ENCODE results near the gene PINLYP. TPM values are rescaled to one million over a fixed set of nuclear protein-coding genes. Genes with fewer than 3 reads are reported as not detected.
A peak's percentile ranks its signal among the peaks of the same experiment; 100 is the strongest.

Gene PINLYP
- total and polyA plus RNA-seq, 2 of the 13 experiments (the other 11 are each of a cell fraction or from before 2014, with no cell fraction given), result 0.21 to 0.24 TPM

DNA sequence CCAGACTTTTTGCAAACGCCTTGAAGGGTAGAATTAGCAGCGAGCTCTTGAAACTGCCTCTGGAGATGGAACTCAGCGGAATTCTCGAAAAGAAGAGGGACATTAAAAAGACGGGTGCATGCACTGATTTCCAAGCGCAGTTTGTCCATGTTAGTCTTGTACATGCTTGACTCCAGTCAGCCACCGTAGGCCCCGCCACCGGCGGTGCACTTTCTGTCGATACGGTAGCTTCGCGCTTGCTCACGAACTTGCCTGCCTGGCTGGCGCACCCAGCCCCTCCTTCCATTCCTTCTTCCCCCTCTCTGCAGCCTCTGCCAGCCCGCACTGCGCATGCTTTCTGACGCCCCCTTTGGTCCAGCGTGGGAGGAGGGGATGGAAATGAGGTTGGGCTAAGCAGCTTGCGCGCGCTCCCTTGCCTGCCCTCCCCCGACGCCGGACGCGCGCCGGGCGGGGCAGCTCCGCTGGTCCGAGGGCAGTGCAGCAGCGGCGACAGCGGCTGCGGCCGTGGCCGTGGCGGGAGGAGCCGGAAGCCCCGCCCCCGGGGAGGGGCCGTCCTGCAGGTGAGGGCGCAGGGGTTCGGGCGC is 42.5 kb upstream of the PINLYP start, which contains the start of gene ZNF575 (continued):
- TF ChIP-seq, protein P1, sequence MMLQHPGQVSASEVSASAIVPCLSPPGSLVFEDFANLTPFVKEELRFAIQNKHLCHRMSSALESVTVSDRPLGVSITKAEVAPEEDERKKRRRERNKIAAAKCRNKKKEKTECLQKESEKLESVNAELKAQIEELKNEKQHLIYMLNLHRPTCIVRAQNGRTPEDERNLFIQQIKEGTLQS (CRISPR knock-in tag; IDR thresholded peaks at IDR 0.05), result no peak
- TF ChIP-seq ASH2L (IDR thresholded peaks at IDR 0.05; ENCODE audit: insufficient read length, low read depth, low read length) (no peak), AGO2 (optimal IDR thresholded peaks at IDR 0.05; ENCODE audit: low read depth, low read length) (peak; percentile 54), ZNF274 (CRISPR knock-in tag; IDR thresholded peaks at IDR 0.05) (no peak), HOXA3 (CRISPR knock-in tag; IDR thresholded peaks at IDR 0.05) (peak; percentile 43; the same call in 1 of the 2 replicates), ZNF672 (CRISPR knock-in tag; IDR thresholded peaks at IDR 0.05) (no peak), ZFP37 (CRISPR knock-in tag; IDR thresholded peaks at IDR 0.05; ENCODE audit: borderline replicate concordance) (no peak), POLR2G (IDR thresholded peaks at IDR 0.05; ENCODE audit: low read depth, low read length) (peak; percentile 38; the same call in 1 of the 2 replicates), MLLT10 (CRISPR knock-in tag; IDR thresholded peaks at IDR 0.05) (no peak), ZNF607 (CRISPR knock-in tag; IDR thresholded peaks at IDR 0.05; ENCODE audit: borderline replicate concordance) (no peak), MAZ (IDR thresholded peaks at IDR 0.05; ENCODE audit: borderline replicate concordance, low read depth, low read length) (no peak), MAZ (CRISPR knock-in tag; IDR thresholded peaks at IDR 0.05; ENCODE audit: low read depth) (peak; percentile 53; the same call in 1 of the 2 replicates), ZNF777 (CRISPR knock-in tag; IDR thresholded peaks at IDR 0.05) (peak; percentile 48; the same call in 1 of the 2 replicates), ZNF343 (CRISPR knock-in tag; IDR thresholded peaks at IDR 0.05) (no peak)
- TF ChIP-seq, protein P2, sequence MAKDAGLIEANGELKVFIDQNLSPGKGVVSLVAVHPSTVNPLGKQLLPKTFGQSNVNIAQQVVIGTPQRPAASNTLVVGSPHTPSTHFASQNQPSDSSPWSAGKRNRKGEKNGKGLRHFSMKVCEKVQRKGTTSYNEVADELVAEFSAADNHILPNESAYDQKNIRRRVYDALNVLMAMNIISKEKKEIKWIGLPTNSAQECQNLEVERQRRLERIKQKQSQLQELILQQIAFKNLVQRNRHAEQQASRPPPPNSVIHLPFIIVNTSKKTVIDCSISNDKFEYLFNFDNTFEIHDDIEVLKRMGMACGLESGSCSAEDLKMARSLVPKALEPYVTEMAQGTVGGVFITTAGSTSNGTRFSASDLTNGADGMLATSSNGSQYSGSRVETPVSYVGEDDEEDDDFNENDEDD (CRISPR knock-in tag; IDR thresholded peaks at IDR 0.05; ENCODE audit: borderline replicate concordance), result 0 out of 2 replicates have a peak, but pooled peaks have one; percentile 17
- TF ChIP-seq, protein P3, sequence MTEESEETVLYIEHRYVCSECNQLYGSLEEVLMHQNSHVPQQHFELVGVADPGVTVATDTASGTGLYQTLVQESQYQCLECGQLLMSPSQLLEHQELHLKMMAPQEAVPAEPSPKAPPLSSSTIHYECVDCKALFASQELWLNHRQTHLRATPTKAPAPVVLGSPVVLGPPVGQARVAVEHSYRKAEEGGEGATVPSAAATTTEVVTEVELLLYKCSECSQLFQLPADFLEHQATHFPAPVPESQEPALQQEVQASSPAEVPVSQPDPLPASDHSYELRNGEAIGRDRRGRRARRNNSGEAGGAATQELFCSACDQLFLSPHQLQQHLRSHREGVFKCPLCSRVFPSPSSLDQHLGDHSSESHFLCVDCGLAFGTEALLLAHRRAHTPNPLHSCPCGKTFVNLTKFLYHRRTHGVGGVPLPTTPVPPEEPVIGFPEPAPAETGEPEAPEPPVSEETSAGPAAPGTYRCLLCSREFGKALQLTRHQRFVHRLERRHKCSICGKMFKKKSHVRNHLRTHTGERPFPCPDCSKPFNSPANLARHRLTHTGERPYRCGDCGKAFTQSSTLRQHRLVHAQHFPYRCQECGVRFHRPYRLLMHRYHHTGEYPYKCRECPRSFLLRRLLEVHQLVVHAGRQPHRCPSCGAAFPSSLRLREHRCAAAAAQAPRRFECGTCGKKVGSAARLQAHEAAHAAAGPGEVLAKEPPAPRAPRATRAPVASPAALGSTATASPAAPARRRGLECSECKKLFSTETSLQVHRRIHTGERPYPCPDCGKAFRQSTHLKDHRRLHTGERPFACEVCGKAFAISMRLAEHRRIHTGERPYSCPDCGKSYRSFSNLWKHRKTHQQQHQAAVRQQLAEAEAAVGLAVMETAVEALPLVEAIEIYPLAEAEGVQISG (CRISPR knock-in tag; IDR thresholded peaks at IDR 0.05), result 0 out of 2 replicates have a peak, but pooled peaks have one; percentile 21
- TF ChIP-seq, protein P4, sequence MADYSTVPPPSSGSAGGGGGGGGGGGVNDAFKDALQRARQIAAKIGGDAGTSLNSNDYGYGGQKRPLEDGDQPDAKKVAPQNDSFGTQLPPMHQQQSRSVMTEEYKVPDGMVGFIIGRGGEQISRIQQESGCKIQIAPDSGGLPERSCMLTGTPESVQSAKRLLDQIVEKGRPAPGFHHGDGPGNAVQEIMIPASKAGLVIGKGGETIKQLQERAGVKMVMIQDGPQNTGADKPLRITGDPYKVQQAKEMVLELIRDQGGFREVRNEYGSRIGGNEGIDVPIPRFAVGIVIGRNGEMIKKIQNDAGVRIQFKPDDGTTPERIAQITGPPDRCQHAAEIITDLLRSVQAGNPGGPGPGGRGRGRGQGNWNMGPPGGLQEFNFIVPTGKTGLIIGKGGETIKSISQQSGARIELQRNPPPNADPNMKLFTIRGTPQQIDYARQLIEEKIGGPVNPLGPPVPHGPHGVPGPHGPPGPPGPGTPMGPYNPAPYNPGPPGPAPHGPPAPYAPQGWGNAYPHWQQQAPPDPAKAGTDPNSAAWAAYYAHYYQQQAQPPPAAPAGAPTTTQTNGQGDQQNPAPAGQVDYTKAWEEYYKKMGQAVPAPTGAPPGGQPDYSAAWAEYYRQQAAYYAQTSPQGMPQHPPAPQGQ (CRISPR knock-in tag; IDR thresholded peaks at IDR 0.05; ENCODE audit: borderline replicate concordance), result no peak
- TF ChIP-seq, protein P5, sequence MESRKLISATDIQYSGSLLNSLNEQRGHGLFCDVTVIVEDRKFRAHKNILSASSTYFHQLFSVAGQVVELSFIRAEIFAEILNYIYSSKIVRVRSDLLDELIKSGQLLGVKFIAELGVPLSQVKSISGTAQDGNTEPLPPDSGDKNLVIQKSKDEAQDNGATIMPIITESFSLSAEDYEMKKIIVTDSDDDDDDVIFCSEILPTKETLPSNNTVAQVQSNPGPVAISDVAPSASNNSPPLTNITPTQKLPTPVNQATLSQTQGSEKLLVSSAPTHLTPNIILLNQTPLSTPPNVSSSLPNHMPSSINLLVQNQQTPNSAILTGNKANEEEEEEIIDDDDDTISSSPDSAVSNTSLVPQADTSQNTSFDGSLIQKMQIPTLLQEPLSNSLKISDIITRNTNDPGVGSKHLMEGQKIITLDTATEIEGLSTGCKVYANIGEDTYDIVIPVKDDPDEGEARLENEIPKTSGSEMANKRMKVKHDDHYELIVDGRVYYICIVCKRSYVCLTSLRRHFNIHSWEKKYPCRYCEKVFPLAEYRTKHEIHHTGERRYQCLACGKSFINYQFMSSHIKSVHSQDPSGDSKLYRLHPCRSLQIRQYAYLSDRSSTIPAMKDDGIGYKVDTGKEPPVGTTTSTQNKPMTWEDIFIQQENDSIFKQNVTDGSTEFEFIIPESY (CRISPR knock-in tag; IDR thresholded peaks at IDR 0.05), result peak; percentile 26; the same call in 1 of the 2 replicates

All from HepG2 (cell line).